Breast epithelium (tissue), 3 donors: Measurements from ENCODE around the gene IMMP2L.

Source experiments
- POLR2A ChIP-seq: fragments of 450-650 bp; IDR thresholded peaks from one replicate; pipeline ENCODE4 v1.6.1; 2016; ENCODE audit warnings: antibody characterized with exemption, mild to moderate bottlenecking, moderate library complexity
- POLR2AphosphoS5 ChIP-seq, 3 donors: sonication (generic); formaldehyde crosslinking; IDR thresholded peaks; one replicate each; pipeline ENCODE4 v1.6.1; 2017; ENCODE audit warnings: antibody characterized with exemption in 3 of 3
- TF ChIP-seq, protein P1 (sequence below), 3 donors: fragments of 450-650 bp; IDR thresholded peaks; one replicate each; pipeline ENCODE4 v1.5.1; 2016 to 2017; ENCODE audit warnings: antibody characterized with exemption in 3 of 3, mild to moderate bottlenecking in 3 of 3, moderate library complexity in 3 of 3

GRCh38 chr7:111556977-111557376 is 5.3 kb downstream of the IMMP2L start:
- TF ChIP-seq, protein P1, sequence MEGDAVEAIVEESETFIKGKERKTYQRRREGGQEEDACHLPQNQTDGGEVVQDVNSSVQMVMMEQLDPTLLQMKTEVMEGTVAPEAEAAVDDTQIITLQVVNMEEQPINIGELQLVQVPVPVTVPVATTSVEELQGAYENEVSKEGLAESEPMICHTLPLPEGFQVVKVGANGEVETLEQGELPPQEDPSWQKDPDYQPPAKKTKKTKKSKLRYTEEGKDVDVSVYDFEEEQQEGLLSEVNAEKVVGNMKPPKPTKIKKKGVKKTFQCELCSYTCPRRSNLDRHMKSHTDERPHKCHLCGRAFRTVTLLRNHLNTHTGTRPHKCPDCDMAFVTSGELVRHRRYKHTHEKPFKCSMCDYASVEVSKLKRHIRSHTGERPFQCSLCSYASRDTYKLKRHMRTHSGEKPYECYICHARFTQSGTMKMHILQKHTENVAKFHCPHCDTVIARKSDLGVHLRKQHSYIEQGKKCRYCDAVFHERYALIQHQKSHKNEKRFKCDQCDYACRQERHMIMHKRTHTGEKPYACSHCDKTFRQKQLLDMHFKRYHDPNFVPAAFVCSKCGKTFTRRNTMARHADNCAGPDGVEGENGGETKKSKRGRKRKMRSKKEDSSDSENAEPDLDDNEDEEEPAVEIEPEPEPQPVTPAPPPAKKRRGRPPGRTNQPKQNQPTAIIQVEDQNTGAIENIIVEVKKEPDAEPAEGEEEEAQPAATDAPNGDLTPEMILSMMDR (IDR thresholded peaks at IDR 0.05), result no peak
- TF ChIP-seq POLR2AphosphoS5 (IDR thresholded peaks at IDR 0.05) (no peak), POLR2A (no peak)
